Measurements from ENCODE around the gene PPIF.

DNA sequence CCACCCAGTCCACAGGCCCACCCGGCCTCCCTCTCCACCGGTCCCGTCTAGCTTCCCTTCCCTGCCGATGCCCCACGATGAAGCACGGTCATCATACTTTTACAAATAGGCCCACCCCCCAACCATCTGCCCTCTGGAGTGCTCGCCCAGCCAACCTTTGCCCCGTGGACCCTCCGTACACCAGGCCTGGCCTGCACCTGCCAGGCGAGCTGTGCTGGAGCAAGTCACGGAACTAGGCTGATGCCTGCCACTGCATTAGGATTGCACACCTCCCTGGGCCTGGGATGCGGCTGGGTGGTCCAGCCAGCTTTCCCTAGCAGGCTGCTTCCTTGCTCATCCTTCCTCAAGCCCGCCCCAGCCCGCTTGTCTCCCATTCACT, 44.7 kb downstream of the PPIF start:
- no peak for TF ChIP-seq POLR2A (IDR thresholded peaks at IDR 0.05)
- TF ChIP-seq, protein P1, sequence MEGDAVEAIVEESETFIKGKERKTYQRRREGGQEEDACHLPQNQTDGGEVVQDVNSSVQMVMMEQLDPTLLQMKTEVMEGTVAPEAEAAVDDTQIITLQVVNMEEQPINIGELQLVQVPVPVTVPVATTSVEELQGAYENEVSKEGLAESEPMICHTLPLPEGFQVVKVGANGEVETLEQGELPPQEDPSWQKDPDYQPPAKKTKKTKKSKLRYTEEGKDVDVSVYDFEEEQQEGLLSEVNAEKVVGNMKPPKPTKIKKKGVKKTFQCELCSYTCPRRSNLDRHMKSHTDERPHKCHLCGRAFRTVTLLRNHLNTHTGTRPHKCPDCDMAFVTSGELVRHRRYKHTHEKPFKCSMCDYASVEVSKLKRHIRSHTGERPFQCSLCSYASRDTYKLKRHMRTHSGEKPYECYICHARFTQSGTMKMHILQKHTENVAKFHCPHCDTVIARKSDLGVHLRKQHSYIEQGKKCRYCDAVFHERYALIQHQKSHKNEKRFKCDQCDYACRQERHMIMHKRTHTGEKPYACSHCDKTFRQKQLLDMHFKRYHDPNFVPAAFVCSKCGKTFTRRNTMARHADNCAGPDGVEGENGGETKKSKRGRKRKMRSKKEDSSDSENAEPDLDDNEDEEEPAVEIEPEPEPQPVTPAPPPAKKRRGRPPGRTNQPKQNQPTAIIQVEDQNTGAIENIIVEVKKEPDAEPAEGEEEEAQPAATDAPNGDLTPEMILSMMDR (IDR thresholded peaks at IDR 0.05) = no peak
